Activated T-cell treated with anti-CD3 and anti-CD28 coated beads for 1 hour (primary cell): ENCODE data around the gene EOMES.

Experiments used
- DNase-seq: peaks from one replicate; pipeline ENCODE4 v3.0.0-alpha.2; 2020; ENCODE audit warnings: low read depth

EOMES gene

DNA sequence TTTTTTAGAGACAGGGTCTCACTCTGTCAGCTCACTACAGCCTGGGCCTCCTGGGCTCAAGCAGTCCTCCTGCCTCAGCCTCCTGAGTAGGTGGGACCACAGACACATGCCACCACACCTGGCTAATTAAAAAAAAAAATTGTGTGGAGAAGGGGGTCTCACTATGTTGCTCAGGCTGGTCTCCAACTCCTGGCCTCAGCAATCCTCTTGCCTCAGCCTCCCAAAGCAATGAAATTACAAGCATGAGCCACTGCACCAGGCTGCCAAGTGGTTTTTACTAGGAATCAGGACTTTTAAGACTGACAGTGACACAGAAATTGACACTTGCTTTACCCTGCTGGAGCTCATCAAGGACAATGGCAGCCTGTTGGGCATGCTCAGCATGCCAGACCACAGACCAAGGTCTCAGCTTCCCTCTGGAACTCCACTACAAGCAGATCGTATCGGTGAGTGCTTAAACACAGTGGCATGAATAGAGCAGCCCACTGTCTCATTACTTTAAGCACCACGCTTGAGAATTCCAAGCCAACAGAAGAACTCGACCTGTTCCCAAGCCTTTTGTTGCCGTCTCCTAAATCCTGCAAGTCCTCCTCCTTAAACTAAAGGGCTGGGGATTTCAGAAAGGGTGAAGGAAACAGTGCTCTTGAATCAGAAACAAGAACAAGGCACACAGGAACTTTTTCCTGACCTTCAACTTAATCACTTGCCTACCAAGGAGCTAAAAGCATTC lies 41.4 kb downstream of the EOMES start:
- DNase-seq, result no peak

DNA sequence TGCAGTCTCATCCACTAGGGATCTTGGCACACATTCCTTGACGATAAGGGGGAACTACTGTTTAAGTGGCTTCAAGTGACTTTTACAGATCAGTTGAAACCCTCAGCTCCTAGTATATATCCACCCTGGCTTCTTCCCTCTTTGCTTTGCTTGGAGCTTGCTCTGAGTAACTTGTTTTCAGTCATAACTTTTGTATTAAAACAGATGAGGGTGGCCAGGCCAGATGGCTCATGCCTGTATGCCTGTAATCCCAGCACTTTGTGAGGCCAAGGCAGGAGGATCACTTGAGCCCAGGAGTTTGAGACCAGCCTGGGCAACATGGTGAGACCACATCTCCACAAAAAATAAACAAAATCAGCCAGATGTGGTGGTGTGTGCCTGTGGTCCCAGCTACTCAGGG lies 42.4 kb downstream of the EOMES start:
- DNase-seq, result no peak

DNA sequence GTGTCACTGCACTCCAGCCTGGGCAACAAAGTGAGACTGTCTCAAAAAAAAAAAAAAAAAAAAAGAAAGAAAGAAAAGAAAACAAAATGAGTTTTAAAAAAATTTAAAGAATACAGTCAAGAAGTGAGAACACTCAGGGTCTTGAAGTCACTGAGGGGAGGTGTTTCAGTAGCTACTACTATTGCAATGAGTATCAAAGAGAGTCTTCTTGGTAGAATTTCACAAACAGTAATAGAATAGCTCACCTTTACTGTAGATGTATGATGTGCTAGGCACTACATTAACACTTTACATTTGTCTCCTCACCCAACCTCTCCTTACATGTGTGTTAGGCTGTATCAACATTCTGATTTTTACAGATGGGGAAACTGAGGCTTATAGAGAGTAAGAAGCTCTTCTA lies 43.9 kb downstream of the EOMES start:
- DNase-seq, result no peak

DNA sequence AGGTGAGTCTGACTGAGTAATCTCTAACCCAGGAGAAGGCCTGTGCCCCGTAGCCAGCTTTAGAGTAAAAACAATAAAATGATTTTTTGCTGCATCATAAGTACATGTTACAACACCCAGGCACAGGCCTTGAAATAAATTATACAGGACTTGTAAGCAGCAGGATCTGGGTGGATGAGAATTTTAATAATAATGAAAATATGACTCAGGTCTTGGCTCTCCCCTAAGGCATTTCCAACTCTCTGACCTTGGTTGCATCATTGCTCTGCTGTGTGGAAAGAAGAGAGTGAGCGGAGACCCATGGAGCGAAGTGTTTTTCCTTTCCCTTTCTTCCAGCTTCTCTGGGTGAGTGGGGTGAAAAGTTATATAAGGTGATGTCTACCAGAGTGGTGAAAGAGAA lies 44.6 kb downstream of the EOMES start:
- no peak for DNase-seq

DNA sequence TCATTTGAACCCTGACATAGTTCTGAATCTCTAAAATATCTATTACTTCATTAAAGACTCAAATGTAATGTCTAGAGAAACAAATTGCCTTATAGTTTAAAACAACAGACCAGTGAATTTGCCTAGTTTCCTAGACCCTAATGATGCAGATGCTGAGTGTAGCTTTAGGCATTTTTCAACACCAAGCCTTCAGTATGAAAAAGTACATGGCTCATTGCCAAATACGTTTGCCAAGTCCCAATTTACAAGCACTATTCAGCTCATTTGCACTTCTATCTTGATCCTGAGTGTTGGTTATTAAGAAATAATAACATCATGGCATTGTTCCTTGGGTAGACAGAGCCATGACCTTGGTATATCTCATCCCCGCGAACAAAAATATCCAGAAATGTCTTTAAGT lies 46.8 kb downstream of the EOMES start:
- no peak for DNase-seq

DNA sequence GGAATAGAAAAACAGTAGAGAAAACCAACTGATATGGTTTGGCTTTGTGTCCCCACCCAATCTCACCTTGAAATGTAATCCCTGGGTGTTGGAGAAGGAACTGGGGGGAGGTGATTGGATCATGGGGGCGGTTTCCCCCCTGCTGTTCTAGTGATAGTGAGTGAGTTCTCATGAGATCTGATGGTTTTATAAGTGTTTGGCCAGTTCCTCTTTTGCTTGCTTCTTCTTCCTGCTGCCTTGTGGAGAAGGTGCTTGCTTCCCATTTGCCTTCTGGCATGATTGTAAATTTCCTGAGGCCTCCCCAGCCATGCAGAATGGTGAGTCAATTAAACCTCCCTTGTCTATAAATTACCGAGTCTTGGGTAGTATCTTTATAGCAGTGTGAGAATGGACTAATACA lies 48.4 kb downstream of the EOMES start:
- no peak for DNase-seq

DNA sequence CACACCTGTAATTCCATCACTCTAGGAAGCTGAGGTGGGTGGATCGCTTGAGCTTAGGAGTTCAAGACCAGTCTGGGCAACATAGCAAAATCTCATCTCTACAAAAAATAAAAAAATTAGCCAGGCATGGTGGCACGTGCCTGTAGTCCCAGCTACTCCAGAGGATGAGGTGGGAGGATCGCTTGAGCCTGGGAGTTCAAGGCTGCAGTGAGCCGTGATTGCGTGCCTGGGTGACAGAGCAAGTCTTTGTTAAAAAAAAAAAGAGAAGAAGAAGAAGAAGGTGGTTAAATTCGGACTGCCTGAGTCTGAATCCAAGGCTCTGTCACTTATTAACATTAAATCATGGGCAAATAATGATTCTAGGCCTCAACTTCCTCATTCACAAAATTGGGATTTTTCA lies 51.0 kb downstream of the EOMES start:
- DNase-seq, result no peak

DNA sequence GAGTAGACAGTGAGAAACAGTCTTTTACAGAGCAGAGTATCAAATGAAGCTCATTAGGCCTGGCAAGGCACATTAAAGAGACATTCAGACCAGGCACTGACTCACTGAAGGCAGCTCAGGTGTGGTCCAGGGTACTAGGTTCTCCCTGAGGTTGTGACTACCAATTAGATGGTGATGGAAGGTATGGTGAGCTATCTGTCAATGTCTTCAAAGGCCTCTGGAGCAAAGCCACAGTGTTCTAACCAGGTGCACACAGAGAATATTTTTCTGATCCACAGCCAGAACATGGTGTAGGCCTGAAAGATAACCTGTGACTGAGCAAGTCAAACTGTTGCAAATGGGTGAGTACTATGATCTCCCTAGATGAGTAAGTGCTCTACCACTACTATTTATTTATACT lies 51.5 kb downstream of the EOMES start:
- no peak for DNase-seq

DNA sequence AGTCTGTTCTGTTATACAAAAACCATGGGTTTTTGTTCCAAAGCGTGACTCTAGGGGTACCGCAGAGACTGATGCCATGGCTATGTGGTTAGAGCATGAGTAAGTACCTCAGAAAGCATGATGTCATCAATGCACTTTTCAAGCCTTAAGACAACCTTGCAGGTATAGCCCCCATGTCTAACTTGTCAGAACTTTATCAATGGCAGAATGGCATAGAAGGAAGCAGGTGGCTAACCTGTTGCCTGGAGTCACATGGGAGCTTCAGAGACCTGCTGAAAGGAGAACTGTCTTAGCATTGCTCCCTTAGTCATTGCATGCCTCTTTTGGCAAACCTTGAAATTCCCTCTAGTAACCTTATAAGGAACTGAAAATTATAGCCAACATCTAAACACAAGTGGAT lies 52.5 kb downstream of the EOMES start:
- no peak for DNase-seq

DNA sequence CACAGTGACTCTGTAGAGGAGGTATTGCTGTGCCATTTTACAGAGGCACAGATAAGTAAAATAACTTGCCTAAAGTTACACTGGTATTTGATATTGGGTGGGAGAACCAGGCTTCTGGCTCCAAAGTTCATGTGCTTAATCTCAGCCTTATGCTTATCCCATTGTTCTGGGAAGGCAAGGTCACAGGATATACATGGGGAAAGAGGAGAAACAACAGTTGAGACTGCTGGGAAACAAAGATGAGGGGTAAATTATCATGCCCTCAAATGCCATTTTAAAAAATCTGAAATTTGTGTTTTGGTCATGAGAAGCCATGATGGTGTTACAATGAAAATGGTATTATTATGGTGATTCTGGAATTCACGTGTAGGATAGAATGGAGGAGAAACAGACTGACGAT lies 54.4 kb downstream of the EOMES start:
- DNase-seq, result no peak

DNA sequence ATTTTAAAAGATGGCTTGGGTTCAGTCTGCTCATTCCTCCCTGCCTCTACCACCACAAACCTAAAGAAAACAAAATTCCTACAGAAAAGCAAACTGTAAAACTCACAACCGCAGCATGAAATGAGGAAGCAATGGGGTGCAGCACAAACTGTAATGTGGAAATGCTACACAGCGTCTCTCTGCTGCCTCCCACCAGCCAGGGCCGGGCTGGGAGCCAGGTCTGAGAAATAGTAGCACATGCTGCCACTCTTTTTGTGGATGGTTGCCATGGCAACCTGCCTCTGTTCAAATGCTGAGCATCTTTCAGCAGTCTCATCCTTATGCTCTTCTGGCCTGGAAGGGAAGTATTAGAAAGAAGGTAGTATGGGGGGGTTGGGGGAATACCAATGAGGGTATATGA lies 55.4 kb downstream of the EOMES start:
- DNase-seq, result no peak

DNA sequence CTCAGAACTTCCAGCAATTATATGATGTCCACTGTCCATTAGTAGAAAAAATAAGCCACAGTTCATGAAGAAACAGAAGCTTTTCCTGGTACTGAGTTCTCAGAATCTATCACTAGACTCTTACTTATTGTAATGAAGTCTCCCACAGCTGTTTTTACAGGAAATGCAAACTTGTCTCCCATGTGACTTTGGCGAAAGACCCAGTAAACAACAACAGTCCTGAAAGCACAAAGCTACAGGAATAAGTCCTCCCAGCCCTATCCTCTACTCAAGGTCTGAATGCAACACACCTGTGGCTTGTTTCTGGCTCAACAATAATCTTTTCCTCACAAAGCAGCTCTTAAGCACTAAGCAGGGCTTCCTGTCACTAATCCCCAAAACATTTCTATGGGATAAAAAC lies 55.9 kb downstream of the EOMES start:
- DNase-seq, result no peak
